Nephron progenitor cell (in vitro differentiated cells): ENCODE measurements around the gene TLE3.

Source experiments
- DNase-seq: peaks from one replicate; pipeline ENCODE4 v3.0.0; 2021
- H3K27ac Mint-ChIP-seq: 2 replicates; pipeline ENCODE4 v1.8.0; 2021; ENCODE audit warnings: mild to moderate bottlenecking, moderate library complexity, mixed read lengths
- H3K27me3 Mint-ChIP-seq: 2 replicates; pipeline ENCODE4 v1.8.0; 2021; ENCODE audit warnings: mild to moderate bottlenecking, low read depth, mixed read lengths; ENCODE audit not compliant: poor library complexity
- H3K36me3 Mint-ChIP-seq: 2 replicates; pipeline ENCODE4 v1.8.0; 2021; ENCODE audit warnings: low read depth, mixed read lengths
- H3K4me1 Mint-ChIP-seq: 2 replicates; pipeline ENCODE4 v1.8.0; 2021; ENCODE audit warnings: mixed read lengths
- H3K4me3 Mint-ChIP-seq: 2 replicates; pipeline ENCODE4 v1.8.0; 2021; ENCODE audit warnings: mild to moderate bottlenecking, moderate library complexity, mixed read lengths
- H3K9me3 Mint-ChIP-seq: 2 replicates; pipeline ENCODE4 v1.8.0; 2021; ENCODE audit warnings: mild to moderate bottlenecking, moderate library complexity, mixed read lengths
- CTCF ChIP-seq: fragments of 200-600 bp; sonication (generic); IDR thresholded peaks from 2 replicates; pipeline ENCODE4 v1.5.0; 2021; ENCODE audit warnings: antibody characterized with exemption

TLE3 gene

GRCh38 chr15:70017025-70017424 lies 80.7 kb downstream of the TLE3 start:
- H3K4me3 Mint-ChIP-seq, result no peak overlapping the region
- H3K27me3 Mint-ChIP-seq, result peaks cover 11% of the 10 kb centered on the region

DNA sequence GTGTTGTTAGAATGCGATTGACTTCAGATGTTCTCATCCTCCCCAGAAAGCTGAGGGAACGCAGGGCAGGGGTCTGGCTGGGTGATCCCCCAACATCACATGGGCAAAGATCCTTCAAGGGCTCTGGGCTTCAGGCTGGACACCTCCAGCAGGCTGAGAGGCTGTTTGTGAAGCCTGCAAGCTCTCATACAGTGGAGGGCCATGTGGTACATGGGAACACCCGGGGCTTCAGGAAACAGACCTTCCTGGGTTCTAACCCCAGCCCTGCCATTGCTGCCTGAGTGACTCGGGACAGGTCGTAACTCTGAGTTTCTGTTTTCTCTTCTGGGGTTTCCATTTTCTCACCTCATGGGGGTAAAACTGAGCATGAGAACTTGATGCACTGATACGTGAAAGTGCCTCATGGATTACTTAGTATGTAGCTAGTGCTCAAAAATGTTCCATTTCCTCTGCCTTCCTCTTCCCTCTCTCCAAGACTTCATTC lies 81.2 kb downstream of the TLE3 start:
- peaks cover 14% of the 10 kb centered on the region for H3K27me3 Mint-ChIP-seq
- H3K27ac Mint-ChIP-seq, result no peak overlapping the region
- peaks cover 7% of the 10 kb centered on the region for H3K9me3 Mint-ChIP-seq
- no peak overlapping the region for H3K4me3 Mint-ChIP-seq
- DNase-seq, result no peak
- no peak for TF ChIP-seq CTCF
- no peaks in the 10 kb centered on the region for H3K36me3 Mint-ChIP-seq
- H3K4me1 Mint-ChIP-seq, result peaks cover 62% of the 10 kb centered on the region

More at GRCh38 chr15:70017025-70017424, 80.7 kb downstream of the TLE3 start:
- Mint-ChIP-seq H3K4me1 (peaks cover 62% of the 10 kb centered on the region), H3K27ac (no peak overlapping the region), H3K9me3 (peaks cover 9% of the 10 kb centered on the region), H3K36me3 (no peaks in the 10 kb centered on the region)
- no peak for DNase-seq
- TF ChIP-seq CTCF, result no peak

DNA sequence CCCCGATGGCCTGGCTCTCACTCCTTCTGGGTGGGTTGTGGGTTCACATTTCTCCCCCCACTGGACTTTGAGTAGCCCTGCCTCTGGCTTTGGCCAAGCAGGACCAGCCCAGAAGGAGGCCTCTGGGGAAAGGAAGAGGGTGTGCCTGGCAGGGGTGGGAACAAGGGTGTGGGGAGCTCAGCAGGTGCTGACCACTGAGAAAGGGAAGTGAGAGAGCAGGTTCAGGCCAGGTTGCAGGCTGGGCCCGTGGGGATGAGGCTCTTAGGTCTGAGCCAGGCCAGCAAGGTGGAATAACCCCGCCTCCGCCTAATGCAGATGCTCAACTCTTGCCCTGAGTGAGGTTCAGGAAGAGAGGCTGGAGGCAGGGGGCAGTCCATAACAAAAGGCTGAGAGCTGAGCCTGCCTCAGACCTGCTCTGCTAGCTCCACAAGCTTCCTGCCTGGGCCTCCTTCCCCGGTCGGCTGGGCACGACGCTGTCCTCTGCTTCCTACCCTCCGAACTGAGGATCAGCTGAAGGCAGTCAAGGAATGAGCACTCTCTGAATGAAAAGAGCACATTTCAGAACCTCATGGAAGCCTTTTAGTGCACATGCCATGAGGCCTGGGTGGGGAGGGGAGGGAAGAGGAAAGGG lies 82.7 kb downstream of the TLE3 start:
- Mint-ChIP-seq H3K4me3 (peak overlapping the region; percentile 23), H3K27ac (no peak overlapping the region), H3K27me3 (peaks cover 18% of the 10 kb centered on the region), H3K36me3 (no peaks in the 10 kb centered on the region), H3K9me3 (peaks cover 3% of the 10 kb centered on the region), H3K4me1 (peaks cover 62% of the 10 kb centered on the region)
- TF ChIP-seq CTCF, result no peak
- DNase-seq, result peak; percentile 31

GRCh38 chr15:70014331-70014730 lies 83.4 kb downstream of the TLE3 start:
- H3K36me3 Mint-ChIP-seq, result no peaks in the 10 kb centered on the region
- H3K4me3 Mint-ChIP-seq, result no peak overlapping the region
- peaks cover 62% of the 10 kb centered on the region for H3K4me1 Mint-ChIP-seq
- no peak for TF ChIP-seq CTCF
- no peak for DNase-seq
- peaks cover 3% of the 10 kb centered on the region for H3K9me3 Mint-ChIP-seq
- H3K27ac Mint-ChIP-seq, result no peak overlapping the region
- H3K27me3 Mint-ChIP-seq, result peaks cover 18% of the 10 kb centered on the region

DNA sequence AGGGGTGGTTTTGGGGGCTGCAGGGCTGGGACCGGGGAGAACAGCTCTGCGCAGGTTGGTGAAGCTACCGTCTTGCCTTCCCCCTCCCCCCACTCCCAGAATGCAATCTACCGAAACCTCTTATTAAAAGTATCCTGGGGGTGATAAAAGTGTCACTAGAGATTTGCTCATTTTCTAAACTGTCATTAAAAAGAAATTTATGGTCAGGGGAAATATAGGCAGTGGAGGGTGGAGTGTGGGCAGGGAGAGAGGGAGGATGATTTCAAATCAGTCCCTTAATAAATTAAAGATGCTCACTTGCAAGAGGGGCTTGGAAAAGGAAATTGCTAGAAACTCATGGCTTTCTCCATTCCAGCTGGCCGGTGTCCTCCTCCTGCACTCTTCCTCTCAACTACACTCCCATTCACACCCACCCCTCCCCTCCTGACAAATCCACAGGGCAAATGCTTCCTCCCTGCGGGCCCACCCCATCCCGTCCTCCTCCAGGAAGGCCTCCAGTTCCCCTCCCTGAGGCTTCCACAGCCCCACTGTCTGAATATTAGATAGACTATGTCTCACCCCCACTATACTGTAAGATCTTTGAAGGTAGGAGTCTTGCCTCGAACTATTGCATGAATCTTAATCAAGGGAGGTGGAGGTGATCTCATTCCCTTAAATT lies 83.9 kb downstream of the TLE3 start:
- Mint-ChIP-seq H3K4me1 (peaks cover 62% of the 10 kb centered on the region), H3K9me3 (peaks cover 3% of the 10 kb centered on the region), H3K27me3 (peaks cover 18% of the 10 kb centered on the region), H3K27ac (no peak overlapping the region), H3K36me3 (no peaks in the 10 kb centered on the region), H3K4me3 (no peak overlapping the region)
- no peak for DNase-seq
- TF ChIP-seq CTCF, result no peak
